Activated CD4-positive, alpha-beta T cell treated with anti-CD3 and anti-CD28 coated beads, Interleukin-2, amount 10 ng/mL, durations not matched to agents 7 days and 5 days (primary cell): ENCODE measurements around the gene PSORS1C2. TPM values are rescaled to one million over a fixed set of nuclear protein-coding genes. Genes with fewer than 3 reads are reported as not detected.
"Not testable (repeated sequence)": the region's sequence is repeated elsewhere in the genome, so short reads cannot be mapped to it uniquely, and the experiment has no call there.

ENCODE experiments used
- CTCF ChIA-PET: fragments of 350-600 bp; sonication (Branson Sonifier 250); formaldehyde crosslinking; loops from one replicate; lab custom pipeline; 2021; ENCODE audit warnings: antibody characterized with exemption; lab: Charles Lee
- POLR2A ChIA-PET: fragments of 350-600 bp; sonication (Branson Sonifier 250); formaldehyde crosslinking; loops from one replicate; lab custom pipeline; 2021; ENCODE audit warnings: antibody characterized with exemption; lab: Charles Lee
- DNase-seq: peaks from one replicate; pipeline ENCODE4 v3.0.0-alpha.2; 2020
- H3K27ac Mint-ChIP-seq: one replicate; pipeline ENCODE4 v1.8.0; 2021; ENCODE audit warnings: mild to moderate bottlenecking, moderate library complexity, mixed read lengths
- H3K27me3 Mint-ChIP-seq: one replicate; pipeline ENCODE4 v1.8.0; 2021; ENCODE audit warnings: mixed read lengths
- H3K36me3 Mint-ChIP-seq: one replicate; pipeline ENCODE4 v1.8.0; 2021; ENCODE audit warnings: low read depth, mixed read lengths
- H3K4me1 Mint-ChIP-seq: one replicate; pipeline ENCODE4 v1.8.0; 2021; ENCODE audit warnings: mixed read lengths
- H3K4me3 Mint-ChIP-seq: one replicate; pipeline ENCODE4 v1.8.0; 2021; ENCODE audit warnings: mild to moderate bottlenecking, moderate library complexity, mixed read lengths
- H3K9me3 Mint-ChIP-seq: one replicate; pipeline ENCODE4 v1.8.0; 2021; ENCODE audit warnings: mixed read lengths
- total RNA-seq, 2 experiments: library from RNA; stranded (reverse); gene quantifications; one replicate each; pipeline ENCODE4 v1.2.3, GENCODE V29; 2021

PSORS1C2 gene
- total RNA-seq, 2 experiments from 2014 or later, result not detected

GRCh38 chr6:31173406-31173805, 34.5 kb upstream of the PSORS1C2 start:
- Mint-ChIP-seq H3K27ac (no peak overlapping the region), H3K9me3 (no peaks in the 10 kb centered on the region), H3K4me1 (peaks cover 10% of the 10 kb centered on the region), H3K36me3 (no peaks in the 10 kb centered on the region), H3K27me3 (no peaks in the 10 kb centered on the region), H3K4me3 (no peak overlapping the region)
- no peak for DNase-seq
- ChIA-PET POLR2A (no interaction called here), CTCF (interaction anchor here (1.0 kb wide), 1 partner anchor 284 kb away, joined by 3 read pairs; no protein-coding TSS in a partner anchor)

- Mint-ChIP-seq H3K27ac (no peak overlapping the region), H3K9me3 (no peaks in the 10 kb centered on the region), H3K27me3 (no peaks in the 10 kb centered on the region), H3K4me3 (no peak overlapping the region), H3K36me3 (no peaks in the 10 kb centered on the region), H3K4me1 (peaks cover 6% of the 10 kb centered on the region)
- POLR2A ChIA-PET, result no interaction called here
- CTCF ChIA-PET, result interaction anchor here (0.8 to 1.1 kb wide), 2 partner anchors 24 to 194 kb away, joined by 3 read pairs; no protein-coding TSS in a partner anchor
- no peak for DNase-seq
Observed at GRCh38 chr6:31172973-31173384, 34.1 kb upstream of the PSORS1C2 start.

GRCh38 chr6:31171931-31172905, 33.4 kb upstream of the PSORS1C2 start:
- POLR2A ChIA-PET, result no interaction called here
- Mint-ChIP-seq H3K36me3 (no peaks in the 10 kb centered on the region), H3K4me1 (peaks cover 6% of the 10 kb centered on the region)

GRCh38 chr6:31170987-31171671, 32.3 kb upstream of the PSORS1C2 start:
- no peaks in the 10 kb centered on the region for H3K27me3 Mint-ChIP-seq
- H3K4me3 Mint-ChIP-seq, result no peak overlapping the region
- peaks cover 5% of the 10 kb centered on the region for H3K4me1 Mint-ChIP-seq
- H3K9me3 Mint-ChIP-seq, result no peaks in the 10 kb centered on the region
- no peak for DNase-seq
- CTCF ChIA-PET, result interaction anchor here (1.1 kb wide), 1 partner anchor 15 kb away, joined by 3 read pairs; no protein-coding TSS in a partner anchor
- no peak overlapping the region for H3K27ac Mint-ChIP-seq
- POLR2A ChIA-PET, result no interaction called here
- no peaks in the 10 kb centered on the region for H3K36me3 Mint-ChIP-seq

More at GRCh38 chr6:31171931-31172905, 33.4 kb upstream of the PSORS1C2 start:
- Mint-ChIP-seq H3K9me3 (no peaks in the 10 kb centered on the region), H3K4me3 (no peak overlapping the region), H3K27me3 (no peaks in the 10 kb centered on the region), H3K27ac (no peak overlapping the region)
- CTCF ChIA-PET, result interaction anchor here (0.8 to 1.1 kb wide), 3 partner anchors 16 to 194 kb away, joined by 3 read pairs; no protein-coding TSS in a partner anchor
- no peak for DNase-seq

GRCh38 chr6:31170600-31170881, 31.7 kb upstream of the PSORS1C2 start, which contains the start of gene POU5F1:
TSS of gene POU5F1 (minus strand) at chr6:31170682. CDS start at chr6:31170620, 62 bp downstream.
- no peak within 1 kb of the TSS for H3K27ac Mint-ChIP-seq
- no peak for DNase-seq
- no peaks in the 10 kb centered on the region for H3K4me1 Mint-ChIP-seq
- no peaks in the 10 kb centered on the region for H3K27me3 Mint-ChIP-seq
- no peaks in the 10 kb centered on the region for H3K9me3 Mint-ChIP-seq
- ChIA-PET CTCF (no interaction called here), POLR2A (no interaction called here)
- no peak within 1 kb of the TSS for H3K4me3 Mint-ChIP-seq
- no peaks in the 10 kb centered on the region for H3K36me3 Mint-ChIP-seq

DNA sequence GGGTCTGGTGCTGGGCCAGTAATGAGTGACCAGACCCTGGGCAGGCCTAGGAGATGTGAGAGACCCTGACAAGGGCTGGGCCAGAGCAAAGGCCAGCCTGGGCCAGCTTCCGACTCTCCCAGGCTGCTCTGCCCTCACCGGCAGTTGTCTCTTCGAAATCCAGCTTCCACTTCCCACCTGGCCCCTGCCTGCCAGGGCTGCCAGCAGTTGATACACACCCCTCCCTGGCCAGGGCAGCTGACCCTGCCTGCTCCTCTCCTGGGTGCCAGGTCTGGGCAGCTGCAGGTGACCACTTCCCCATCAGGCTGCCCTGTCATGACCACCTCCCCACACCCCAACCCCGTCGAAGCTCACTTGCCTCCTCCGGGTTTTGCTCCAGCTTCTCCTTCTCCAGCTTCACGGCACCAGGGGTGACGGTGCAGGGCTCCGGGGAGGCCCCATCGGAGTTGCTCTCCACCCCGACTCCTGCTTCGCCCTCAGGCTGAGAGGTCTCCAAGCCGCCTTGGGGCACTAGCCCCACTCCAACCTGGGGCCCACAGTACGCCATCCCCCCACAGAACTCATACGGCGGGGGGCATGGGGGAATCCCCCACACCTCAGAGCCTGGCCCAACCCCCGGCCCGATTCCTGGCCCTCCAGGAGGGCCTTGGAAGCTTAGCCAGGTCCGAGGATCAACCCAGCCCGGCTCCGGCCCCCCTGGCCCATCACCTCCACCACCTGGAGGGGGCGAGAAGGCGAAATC, 31.2 kb upstream of the PSORS1C2 start:
- DNase-seq, H3K27ac Mint-ChIP-seq, H3K9me3 Mint-ChIP-seq, H3K27me3 Mint-ChIP-seq, H3K36me3 Mint-ChIP-seq, POLR2A ChIA-PET, H3K4me3 Mint-ChIP-seq, H3K4me1 Mint-ChIP-seq: not testable (repeated sequence)
- CTCF ChIA-PET, result interaction anchor here (1.0 to 1.1 kb wide), 2 partner anchors 27 to 197 kb away, joined by 3 read pairs; no protein-coding TSS in a partner anchor

GRCh38 chr6:31169123-31169857, 30.4 kb upstream of the PSORS1C2 start:
- DNase-seq, result no peak
- Mint-ChIP-seq H3K27me3 (no peaks in the 10 kb centered on the region), H3K27ac (no peak overlapping the region), H3K4me1 (no peaks in the 10 kb centered on the region), H3K4me3 (no peak overlapping the region), H3K9me3 (no peaks in the 10 kb centered on the region), H3K36me3 (no peaks in the 10 kb centered on the region)
- CTCF ChIA-PET, result interaction anchor here (1.0 to 1.1 kb wide), 2 partner anchors 27 to 198 kb away, joined by 3 read pairs; no protein-coding TSS in a partner anchor
- POLR2A ChIA-PET, result no interaction called here

- CTCF ChIA-PET, result no interaction called here
Observed at GRCh38 chr6:31168606-31169005, 29.7 kb upstream of the PSORS1C2 start.

GRCh38 chr6:31165986-31166385, 27.1 kb upstream of the PSORS1C2 start:
- DNase-seq, result no peak
- no peaks in the 10 kb centered on the region for H3K27me3 Mint-ChIP-seq
- no peaks in the 10 kb centered on the region for H3K9me3 Mint-ChIP-seq
- CTCF ChIA-PET, result interaction anchor here (1.9 to 2.2 kb wide), 3 partner anchors 15 to 31 kb away, joined by 4 to 10 read pairs (median 5); no protein-coding TSS in a partner anchor
- H3K4me1 Mint-ChIP-seq, result peaks cover 17% of the 10 kb centered on the region
- POLR2A ChIA-PET, result no interaction called here
- peaks cover 18% of the 10 kb centered on the region for H3K36me3 Mint-ChIP-seq
- H3K27ac Mint-ChIP-seq, result no peak overlapping the region
- no peak overlapping the region for H3K4me3 Mint-ChIP-seq

More at GRCh38 chr6:31168606-31169005, 29.7 kb upstream of the PSORS1C2 start:
- Mint-ChIP-seq H3K36me3 (no peaks in the 10 kb centered on the region), H3K9me3 (no peaks in the 10 kb centered on the region), H3K4me3 (no peak overlapping the region), H3K27ac (no peak overlapping the region), H3K4me1 (peaks cover 3% of the 10 kb centered on the region), H3K27me3 (no peaks in the 10 kb centered on the region)
- no peak for DNase-seq
- POLR2A ChIA-PET, result no interaction called here

- H3K27ac Mint-ChIP-seq, POLR2A ChIA-PET, DNase-seq, H3K9me3 Mint-ChIP-seq, H3K27me3 Mint-ChIP-seq, H3K4me3 Mint-ChIP-seq: not testable (repeated sequence)
- H3K36me3 Mint-ChIP-seq, result peaks cover 22% of the 10 kb centered on the region
- CTCF ChIA-PET, result interaction anchor here (0.5 to 2.2 kb wide), 5 partner anchors 16 to 1487 kb away, joined by 3 to 10 read pairs (median 4); no protein-coding TSS in a partner anchor
- H3K4me1 Mint-ChIP-seq, result peaks cover 21% of the 10 kb centered on the region
Observed at GRCh38 chr6:31165064-31165832, 26.4 kb upstream of the PSORS1C2 start.

DNA sequence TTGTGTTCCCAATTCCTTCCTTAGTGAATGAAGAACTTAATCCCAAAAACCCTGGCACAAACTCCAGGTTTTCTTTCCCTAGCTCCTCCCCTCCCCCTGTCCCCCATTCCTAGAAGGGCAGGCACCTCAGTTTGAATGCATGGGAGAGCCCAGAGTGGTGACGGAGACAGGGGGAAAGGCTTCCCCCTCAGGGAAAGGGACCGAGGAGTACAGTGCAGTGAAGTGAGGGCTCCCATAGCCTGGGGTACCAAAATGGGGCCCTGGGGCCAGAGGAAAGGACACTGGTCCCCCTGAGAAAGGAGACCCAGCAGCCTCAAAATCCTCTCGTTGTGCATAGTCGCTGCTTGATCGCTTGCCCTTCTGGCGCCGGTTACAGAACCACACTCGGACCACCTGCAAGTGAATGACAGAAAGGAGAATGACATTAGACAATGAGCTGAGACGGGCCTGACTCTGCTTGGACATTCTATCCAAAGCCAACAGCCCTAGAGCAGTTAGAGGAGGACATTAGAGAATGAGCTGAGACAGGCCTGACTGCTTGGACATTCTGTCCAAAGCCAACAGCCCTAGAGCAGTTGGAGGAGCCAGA, 25.7 kb upstream of the PSORS1C2 start:
- H3K4me3 Mint-ChIP-seq, DNase-seq, H3K9me3 Mint-ChIP-seq, H3K27me3 Mint-ChIP-seq, H3K27ac Mint-ChIP-seq, POLR2A ChIA-PET: not testable (repeated sequence)
- peaks cover 27% of the 10 kb centered on the region for H3K36me3 Mint-ChIP-seq
- CTCF ChIA-PET, result interaction anchor here (1.3 to 2.2 kb wide), 5 partner anchors 10 to 41 kb away, joined by 3 to 10 read pairs (median 4); no protein-coding TSS in a partner anchor
- H3K4me1 Mint-ChIP-seq, result peaks cover 27% of the 10 kb centered on the region
